GM12878 (cell line): ENCODE data around the gene PDZD8. TPM values are rescaled to one million over a fixed set of nuclear protein-coding genes. Genes with fewer than 3 reads are reported as not detected.

Experiments
- ATAC-seq: fragments of 200-7000 bp; cut with Tn5 transposase; 3 replicates; pipeline ENCODE4 v1.9.1; 2020; ENCODE audit warnings: mild to moderate bottlenecking, moderate library complexity
- BruUV-seq: library from RNA; stranded (reverse); fragments of 400-500 nt; replicated peaks from 2 replicates; lab custom pipeline; 2021; lab: Mats Ljungman, UMichigan
- CTCF ChIA-PET: fragments of 300-600 bp; sonication (Branson Sonifier 250); formaldehyde crosslinking; extraction: SDS; loops from one replicate; lab custom pipeline; 2021; ENCODE audit warnings: inconsistent platforms; lab: Yijun Ruan, JAX
- POLR2A ChIA-PET: fragments of 350-600 bp; formaldehyde crosslinking; extraction: SDS; loops from one replicate; lab custom pipeline; 2021; ENCODE audit warnings: inconsistent platforms; lab: Charles Lee
- RAD21 ChIA-PET: fragments of 300-600 bp; sonication (Branson Sonifier 250); formaldehyde crosslinking; loops from one replicate; lab custom pipeline; 2023; ENCODE audit warnings: antibody characterized with exemption; ENCODE audit not compliant: unreplicated experiment; lab: Charles Lee
- SMC1A ChIA-PET: fragments of 300-600 bp; sonication (Branson Sonifier 250); formaldehyde crosslinking; loops from one replicate; lab custom pipeline; 2023; ENCODE audit not compliant: unreplicated experiment, uncharacterized antibody; lab: Charles Lee
- DNase-seq: peaks from one replicate; pipeline ENCODE4 v3.0.0-alpha.2; 2011; ENCODE audit warnings: low read depth, low spot score
- FAIRE-seq: peaks from 3 replicates; lab custom pipeline; 2011; peaks lifted over from hg19 to GRCh38; lab: Jason Lieb, UNC
- H2AFZ ChIP-seq: 2 replicates; pipeline ENCODE4 v1.6.0; 2011; ENCODE audit warnings: low read depth, low read length, control low read depth; ENCODE audit not compliant: control insufficient read depth
- H3K27ac ChIP-seq: 2 replicates; pipeline ENCODE4 v1.5.1; 2011; ENCODE audit warnings: control low read depth; ENCODE audit not compliant: control insufficient read depth, insufficient read depth
- H3K27me3 ChIP-seq, 2 experiments: replicated peaks in 1 of 2; 2 replicates each; pipeline versions ENCODE4 v1.6.0 to v1.6.1; 2011; ENCODE audit warnings: low read length in 1 of 2; ENCODE audit not compliant: control insufficient read depth in 2 of 2, insufficient read depth in 2 of 2
- H3K36me3 ChIP-seq, 2 experiments: 2 replicates each; pipeline ENCODE4 v1.5.1; 2011; ENCODE audit warnings: low read length in 1 of 2; ENCODE audit not compliant: control insufficient read depth in 2 of 2, insufficient read depth in 2 of 2
- H3K4me1 ChIP-seq: 2 replicates; pipeline ENCODE4 v1.6.1; 2011; ENCODE audit warnings: mild to moderate bottlenecking, low read length, moderate library complexity, mixed read lengths; ENCODE audit not compliant: control insufficient read depth, insufficient read depth
- H3K4me2 ChIP-seq: 2 replicates; pipeline ENCODE4 v1.6.0; 2011; ENCODE audit warnings: control low read depth; ENCODE audit not compliant: control insufficient read depth, insufficient read depth
- H3K4me3 ChIP-seq: fragments of 200-600 bp; sonication (generic); 2 replicates; pipeline ENCODE4 v1.5.1; 2016
- H3K79me2 ChIP-seq: 2 replicates; pipeline ENCODE4 v1.6.0; 2011; ENCODE audit warnings: low read length; ENCODE audit not compliant: control insufficient read depth, insufficient read depth
- H3K9ac ChIP-seq: 2 replicates; pipeline ENCODE4 v1.8.0; 2011; ENCODE audit warnings: low read length, control low read depth, mixed read lengths; ENCODE audit not compliant: control insufficient read depth, insufficient read depth
- H3K9me3 ChIP-seq: replicated peaks from 3 replicates; pipeline ENCODE4 v1.5.1; 2011; ENCODE audit warnings: mild to moderate bottlenecking, low read length; ENCODE audit not compliant: control insufficient read depth, insufficient read depth
- H4K20me1 ChIP-seq: 2 replicates; pipeline ENCODE4 v1.6.0; 2011; ENCODE audit not compliant: control insufficient read depth, insufficient read depth
- BMI1 ChIP-seq: fragments of 450-650 bp; IDR thresholded peaks from 2 replicates; pipeline ENCODE4 v1.6.1; 2016; ENCODE audit warnings: mild to moderate bottlenecking, moderate library complexity, borderline replicate concordance
- E4F1 ChIP-seq: fragments of 450-650 bp; IDR thresholded peaks from 2 replicates; pipeline ENCODE4 v1.6.1; 2018; ENCODE audit warnings: borderline replicate concordance, mild to moderate bottlenecking; ENCODE audit not compliant: partially characterized antibody
- EP300 ChIP-seq, 2 experiments: fragments of 150-350 bp in 1 of 2; IDR thresholded peaks; 2 replicates each; pipeline ENCODE4 v1.6.1; 2011 to 2012; ENCODE audit warnings: low read depth in 2 of 2, low read length in 2 of 2, borderline replicate concordance in 1 of 2, improper control_type of control experiment in 1 of 2, inconsistent platforms in 1 of 2; ENCODE audit not compliant: control insufficient read depth in 1 of 2
- HDAC2 ChIP-seq: fragments of 200-600 bp; sonication (generic); IDR thresholded peaks from 2 replicates; pipeline ENCODE4 v1.6.1; 2017
- IKZF2 ChIP-seq, 2 experiments: fragments of 450-650 bp; IDR thresholded peaks; 2 replicates each; pipeline ENCODE4 v1.6.1; 2017; ENCODE audit warnings: mild to moderate bottlenecking in 2 of 2, moderate library complexity in 2 of 2
- JUNB ChIP-seq: IDR thresholded peaks from 2 replicates; pipeline ENCODE4 v1.6.1; 2016; ENCODE audit warnings: antibody characterized with exemption, mild to moderate bottlenecking
- LARP7 ChIP-seq: fragments of 450-650 bp; IDR thresholded peaks from 2 replicates; pipeline ENCODE4 v1.6.1; 2017; ENCODE audit warnings: mild to moderate bottlenecking
- POU2F2 ChIP-seq: IDR thresholded peaks from 3 replicates; pipeline ENCODE4 v1.6.1; 2011; ENCODE audit warnings: low read depth, mild to moderate bottlenecking, low read length, borderline replicate concordance
- STAT1 ChIP-seq: fragments of 450-650 bp; conservative IDR thresholded peaks from 2 replicates; pipeline ENCODE4 v1.6.1; 2014; ENCODE audit warnings: antibody characterized with exemption, mild to moderate bottlenecking
- TARDBP ChIP-seq: IDR thresholded peaks from 2 replicates; pipeline ENCODE4 v1.6.1; 2016; ENCODE audit warnings: borderline replicate concordance
- YY1 ChIP-seq: IDR thresholded peaks from 2 replicates; pipeline ENCODE4 v1.6.1; 2011; ENCODE audit warnings: low read depth, mild to moderate bottlenecking, low read length
- ZNF274 ChIP-seq: IDR thresholded peaks from one replicate; pipeline ENCODE4 v1.8.0; 2011; ENCODE audit not compliant: insufficient read length, insufficient read depth
- WGBS: methylation state at CpG from one replicate; pipeline ENCODE4 v1.1.6; 2016; ENCODE audit warnings: low lambda C conversion rate; ENCODE audit not compliant: insufficient replicate concordance, insufficient coverage; ENCODE audit errors: missing lambda C conversion rate; 5-methylcytosine and 5-hydroxymethylcytosine counted together
- in situ Hi-C: fragments of 300-500 bp; cut with MboI; formaldehyde crosslinking; loops from 9 replicates; pipeline ENCODE4 v1.14.3; 2018; ENCODE audit warnings: mixed read lengths
- intact Hi-C: fragments of 100-400 bp; cut with micrococcal nuclease; formaldehyde crosslinking; loops from one replicate; pipeline ENCODE4 v1.14.2; 2022; ENCODE audit not compliant: unreplicated experiment
- polyA plus RNA-seq, 11 experiments: library from polyadenylated mRNA; depleted of rRNA in 4 of 11; unstranded in 6 of 11; stranded (reverse) in 5 of 11; fragments of >200 nt; fragmentation: Nextera tagmentation in 4 of 11; fragmentation: Illumina TruSeq in 1 of 11; extraction: Ambion mirVana in 4 of 11; extraction: Trizol in 1 of 11; gene quantifications; 1 replicate in 1 of 11; 2 replicates in 10 of 11; pipeline versions ENCODE4 v1.2.1 to v1.2.3, GENCODE V29; 2011 to 2016; ENCODE audit warnings: inconsistent platforms in 2 of 11, missing spikeins in 2 of 11, low read depth in 1 of 11
- total RNA-seq, 4 experiments: library from RNA; depleted of rRNA in 3 of 4; stranded (reverse); fragments of >200 nt in 3 of 4; fragmentation: Illumina TruSeq in 1 of 4; extraction: Trizol in 1 of 4; gene quantifications; 2 replicates each; pipeline versions ENCODE4 v1.2.1 to v1.2.3, GENCODE V29; 2013 to 2021
- TF ChIP-seq, protein P1 (sequence below): fragments of 450-650 bp; conservative IDR thresholded peaks from 2 replicates; pipeline ENCODE4 v1.6.1; 2017; ENCODE audit warnings: mild to moderate bottlenecking, moderate library complexity
- TF ChIP-seq, protein P2 (sequence below): fragments of 450-650 bp; IDR thresholded peaks from 2 replicates; pipeline ENCODE4 v1.6.1; 2016; ENCODE audit warnings: mild to moderate bottlenecking
- TF ChIP-seq, protein P3 (sequence below): IDR thresholded peaks from 2 replicates; pipeline ENCODE4 v1.6.1; 2011; ENCODE audit warnings: low read depth, low read length, improper control_type of control experiment, borderline replicate concordance

PDZD8 gene
- total and polyA plus RNA-seq, 10 of the 15 experiments (the other 5 are each of a cell fraction or from before 2014, with no cell fraction given): 2.0 to 21.2 (median 6.7) TPM

DNA sequence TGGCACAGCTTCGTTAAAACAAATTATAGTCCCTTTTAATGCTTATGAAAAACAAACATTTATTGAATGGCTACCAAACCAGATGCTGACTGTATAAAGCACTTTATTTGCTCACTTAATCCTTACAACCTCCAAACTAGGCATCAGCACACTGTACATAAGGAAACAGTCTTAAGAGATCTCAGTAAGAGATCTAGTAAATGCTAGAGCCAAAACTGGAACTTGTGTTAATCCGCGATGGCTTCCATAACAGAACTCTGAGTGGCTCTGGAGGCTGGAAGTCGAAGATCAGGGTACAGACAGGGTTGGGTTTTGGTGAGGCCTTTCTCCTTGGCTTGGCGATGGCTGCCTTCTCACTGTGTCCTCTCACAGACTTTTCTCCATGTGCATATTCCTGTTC is 27.0 kb downstream of the PDZD8 start:
- H3K36me3 ChIP-seq: no peaks in the 10 kb centered on the region
- no peak for FAIRE-seq
- BruUV-seq: TSS peak; percentile 18
- intact Hi-C loops (no loop called here), in situ Hi-C loops (no loop called here)
- no peak for ATAC-seq
- over 99% methylated on average over 5 of the region's 5 CpGs for whole genome bisulfite sequencing
- H3K79me2 ChIP-seq: peaks cover 31% of the 10 kb centered on the region
- no peaks in the 10 kb centered on the region for H4K20me1 ChIP-seq
- no peak overlapping the region for H3K9ac ChIP-seq
- no peak for DNase-seq
- RAD21 ChIA-PET: interaction anchor here (1.4 to 1.6 kb wide), 3 partner anchors 11 to 15 kb away, joined by 4 to 5 read pairs (median 4); no protein-coding TSS in a partner anchor
- H3K27ac ChIP-seq: no peak overlapping the region
- H3K27me3 ChIP-seq: no peaks in the 10 kb centered on the region
- no peaks in the 10 kb centered on the region for H3K4me1 ChIP-seq
- SMC1A ChIA-PET: interaction anchor here (1.0 to 1.4 kb wide), 3 partner anchors 13 to 26 kb away, joined by 4 to 6 read pairs (median 4); no protein-coding TSS in a partner anchor
- POLR2A ChIA-PET: no interaction called here
- TF ChIP-seq HDAC2 (no peak), IKZF2 (IDR thresholded peaks at IDR 0.05) (no peak), TARDBP (no peak), BMI1 (no peak), STAT1 (no peak), LARP7 (no peak), E4F1 (no peak), YY1 (no peak), ZNF274 (no peak), EP300 (IDR thresholded peaks at IDR 0.05; ENCODE audit: borderline replicate concordance in 1 of 2, control insufficient read depth in 1 of 2, low read depth in 2 of 2, low read length in 2 of 2) (no peak), JUNB (no peak), POU2F2 (no peak)
- TF ChIP-seq, protein P1, sequence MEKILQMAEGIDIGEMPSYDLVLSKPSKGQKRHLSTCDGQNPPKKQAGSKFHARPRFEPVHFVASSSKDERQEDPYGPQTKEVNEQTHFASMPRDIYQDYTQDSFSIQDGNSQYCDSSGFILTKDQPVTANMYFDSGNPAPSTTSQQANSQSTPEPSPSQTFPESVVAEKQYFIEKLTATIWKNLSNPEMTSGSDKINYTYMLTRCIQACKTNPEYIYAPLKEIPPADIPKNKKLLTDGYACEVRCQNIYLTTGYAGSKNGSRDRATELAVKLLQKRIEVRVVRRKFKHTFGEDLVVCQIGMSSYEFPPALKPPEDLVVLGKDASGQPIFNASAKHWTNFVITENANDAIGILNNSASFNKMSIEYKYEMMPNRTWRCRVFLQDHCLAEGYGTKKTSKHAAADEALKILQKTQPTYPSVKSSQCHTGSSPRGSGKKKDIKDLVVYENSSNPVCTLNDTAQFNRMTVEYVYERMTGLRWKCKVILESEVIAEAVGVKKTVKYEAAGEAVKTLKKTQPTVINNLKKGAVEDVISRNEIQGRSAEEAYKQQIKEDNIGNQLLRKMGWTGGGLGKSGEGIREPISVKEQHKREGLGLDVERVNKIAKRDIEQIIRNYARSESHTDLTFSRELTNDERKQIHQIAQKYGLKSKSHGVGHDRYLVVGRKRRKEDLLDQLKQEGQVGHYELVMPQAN: no peak
- TF ChIP-seq, protein P2, sequence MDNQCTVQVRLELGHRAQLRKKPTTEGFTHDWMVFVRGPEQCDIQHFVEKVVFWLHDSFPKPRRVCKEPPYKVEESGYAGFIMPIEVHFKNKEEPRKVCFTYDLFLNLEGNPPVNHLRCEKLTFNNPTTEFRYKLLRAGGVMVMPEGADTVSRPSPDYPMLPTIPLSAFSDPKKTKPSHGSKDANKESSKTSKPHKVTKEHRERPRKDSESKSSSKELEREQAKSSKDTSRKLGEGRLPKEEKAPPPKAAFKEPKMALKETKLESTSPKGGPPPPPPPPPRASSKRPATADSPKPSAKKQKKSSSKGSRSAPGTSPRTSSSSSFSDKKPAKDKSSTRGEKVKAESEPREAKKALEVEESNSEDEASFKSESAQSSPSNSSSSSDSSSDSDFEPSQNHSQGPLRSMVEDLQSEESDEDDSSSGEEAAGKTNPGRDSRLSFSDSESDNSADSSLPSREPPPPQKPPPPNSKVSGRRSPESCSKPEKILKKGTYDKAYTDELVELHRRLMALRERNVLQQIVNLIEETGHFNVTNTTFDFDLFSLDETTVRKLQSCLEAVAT: no peak
- TF ChIP-seq, protein P3, sequence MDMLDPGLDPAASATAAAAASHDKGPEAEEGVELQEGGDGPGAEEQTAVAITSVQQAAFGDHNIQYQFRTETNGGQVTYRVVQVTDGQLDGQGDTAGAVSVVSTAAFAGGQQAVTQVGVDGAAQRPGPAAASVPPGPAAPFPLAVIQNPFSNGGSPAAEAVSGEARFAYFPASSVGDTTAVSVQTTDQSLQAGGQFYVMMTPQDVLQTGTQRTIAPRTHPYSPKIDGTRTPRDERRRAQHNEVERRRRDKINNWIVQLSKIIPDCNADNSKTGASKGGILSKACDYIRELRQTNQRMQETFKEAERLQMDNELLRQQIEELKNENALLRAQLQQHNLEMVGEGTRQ: no peak
- no peak overlapping the region for H2AFZ ChIP-seq
- H3K9me3 ChIP-seq: no peaks in the 10 kb centered on the region
- CTCF ChIA-PET: interaction anchor here (1.5 to 6.1 kb wide), 3 partner anchors 10 to 28 kb away, joined by 5 to 32 read pairs (median 5); no protein-coding TSS in a partner anchor
- H3K4me2 ChIP-seq: no peak overlapping the region
- H3K4me3 ChIP-seq: no peak overlapping the region
